LNCaP clone FGC (cell line): ENCODE results near the gene IQGAP1.
"Not testable (repeated sequence)": the region's sequence is repeated elsewhere in the genome, so short reads cannot be mapped to it uniquely, and the experiment has no call there.

ENCODE experiments used
- DNase-seq: peaks from one replicate; pipeline ENCODE4 v3.0.0-alpha.2; 2011; ENCODE audit warnings: low read depth
- H3K4me3 ChIP-seq: 2 replicates; pipeline ENCODE4 v1.5.1; 2011; ENCODE audit warnings: mild to moderate bottlenecking, low read depth, low read length, control low read depth
- TF ChIP-seq, protein P1 (sequence below): IDR thresholded peaks from 2 replicates; pipeline ENCODE4 v1.5.1; 2012; ENCODE audit warnings: mild to moderate bottlenecking; ENCODE audit not compliant: control insufficient read depth, insufficient read depth; ENCODE audit errors: extremely low read depth

The IQGAP1 gene

DNA sequence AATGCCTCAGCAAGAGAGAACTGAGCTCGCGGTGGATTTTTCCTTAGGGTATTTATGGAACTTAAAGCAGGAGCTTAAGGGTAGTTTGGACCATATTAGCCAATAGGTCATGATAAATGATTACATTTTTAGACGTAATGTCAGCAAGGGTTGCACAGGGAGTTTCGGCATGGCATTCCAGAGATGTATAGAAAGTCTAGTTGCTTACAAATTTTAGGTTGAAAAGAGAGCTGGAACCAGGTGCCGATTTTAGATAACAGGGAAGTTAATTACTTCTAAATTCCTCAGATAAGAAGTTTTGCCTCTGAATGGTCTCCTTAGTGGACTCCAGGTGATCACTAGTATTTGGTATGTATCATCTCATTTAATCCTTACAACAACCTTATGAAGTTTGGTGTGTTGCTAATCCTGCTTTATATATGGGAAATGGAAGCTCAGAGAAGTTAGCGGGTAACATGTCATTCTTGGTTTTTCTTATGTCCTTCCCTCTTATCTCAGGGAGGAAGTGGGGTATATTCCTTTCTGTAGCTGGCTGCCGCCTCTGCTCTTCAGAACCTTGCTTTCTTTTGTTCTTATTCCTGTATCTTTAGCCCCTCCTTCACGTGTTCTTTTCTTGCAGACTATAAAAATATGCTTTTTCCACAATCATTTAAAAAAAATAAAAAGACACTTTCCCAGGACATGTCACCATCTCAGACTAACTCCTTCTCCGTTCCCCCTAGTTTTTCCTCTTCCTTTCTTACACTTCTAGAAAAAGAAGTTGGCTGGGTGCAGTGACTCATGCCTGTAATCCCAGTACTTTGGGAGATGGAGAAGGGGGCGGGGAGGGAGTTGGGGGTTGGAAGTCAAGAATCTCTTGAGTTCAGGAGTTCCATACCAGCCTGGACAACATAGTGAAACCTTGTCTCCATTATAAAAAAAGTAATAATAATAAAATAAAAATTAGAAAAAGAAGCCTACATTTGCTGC, 25.7 kb downstream of the IQGAP1 start:
- TF ChIP-seq, protein P1, sequence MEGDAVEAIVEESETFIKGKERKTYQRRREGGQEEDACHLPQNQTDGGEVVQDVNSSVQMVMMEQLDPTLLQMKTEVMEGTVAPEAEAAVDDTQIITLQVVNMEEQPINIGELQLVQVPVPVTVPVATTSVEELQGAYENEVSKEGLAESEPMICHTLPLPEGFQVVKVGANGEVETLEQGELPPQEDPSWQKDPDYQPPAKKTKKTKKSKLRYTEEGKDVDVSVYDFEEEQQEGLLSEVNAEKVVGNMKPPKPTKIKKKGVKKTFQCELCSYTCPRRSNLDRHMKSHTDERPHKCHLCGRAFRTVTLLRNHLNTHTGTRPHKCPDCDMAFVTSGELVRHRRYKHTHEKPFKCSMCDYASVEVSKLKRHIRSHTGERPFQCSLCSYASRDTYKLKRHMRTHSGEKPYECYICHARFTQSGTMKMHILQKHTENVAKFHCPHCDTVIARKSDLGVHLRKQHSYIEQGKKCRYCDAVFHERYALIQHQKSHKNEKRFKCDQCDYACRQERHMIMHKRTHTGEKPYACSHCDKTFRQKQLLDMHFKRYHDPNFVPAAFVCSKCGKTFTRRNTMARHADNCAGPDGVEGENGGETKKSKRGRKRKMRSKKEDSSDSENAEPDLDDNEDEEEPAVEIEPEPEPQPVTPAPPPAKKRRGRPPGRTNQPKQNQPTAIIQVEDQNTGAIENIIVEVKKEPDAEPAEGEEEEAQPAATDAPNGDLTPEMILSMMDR = no peak
- no peak overlapping the region for H3K4me3 ChIP-seq
- no peak for DNase-seq

DNA sequence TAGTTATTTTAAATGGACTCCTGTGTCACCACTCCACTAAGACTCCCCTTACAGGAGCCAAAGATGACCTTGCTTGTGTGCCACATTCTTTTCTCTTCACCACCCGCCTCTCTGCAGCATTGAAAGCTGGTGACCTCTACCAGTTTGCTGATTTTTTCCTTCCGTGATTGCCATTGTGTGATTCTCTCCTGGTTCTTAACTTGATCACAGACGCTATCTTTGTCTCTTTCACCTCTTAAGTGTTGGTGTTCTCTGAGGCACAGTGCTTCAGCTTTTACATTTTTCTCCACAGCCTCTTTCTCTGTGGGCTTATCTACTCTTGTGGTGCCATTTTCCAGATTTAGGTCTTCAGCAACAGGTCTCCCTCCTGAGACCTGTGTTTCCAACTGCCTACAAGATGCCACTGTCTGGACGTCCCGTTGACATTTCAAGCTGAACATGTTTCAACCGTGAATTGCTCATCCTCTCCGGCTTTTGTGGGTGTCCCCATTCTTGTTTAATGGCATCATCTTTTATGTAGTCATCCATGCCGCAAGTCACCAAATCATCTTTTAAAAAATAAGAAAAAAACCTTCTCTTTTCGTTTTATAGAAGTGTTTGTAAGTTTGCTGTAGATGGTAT, 26.5 kb downstream of the IQGAP1 start:
- no peak for DNase-seq

DNA sequence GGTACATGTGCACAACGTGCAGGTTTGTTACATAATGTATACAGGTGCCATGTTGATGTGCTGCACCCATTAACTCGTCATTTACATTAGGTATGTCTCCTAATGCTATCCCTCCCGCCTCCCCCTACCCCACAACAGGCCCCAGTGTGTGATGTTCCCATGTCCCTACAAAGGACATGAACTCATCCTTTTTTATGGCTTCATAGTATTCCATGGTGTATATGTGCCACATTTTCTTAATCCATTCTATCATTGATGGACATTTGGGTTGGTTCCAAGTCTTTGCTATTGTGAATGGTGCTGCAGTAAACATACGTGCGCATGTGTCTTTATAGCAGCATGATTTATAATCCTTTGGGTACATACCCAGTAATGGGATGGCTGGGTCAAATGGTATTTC, 28.0 kb downstream of the IQGAP1 start:
- H3K4me3 ChIP-seq, DNase-seq: not testable (repeated sequence)

More for the DNA sequence above, 26.5 kb downstream of the IQGAP1 start:
- H3K4me3 ChIP-seq = no peak overlapping the region
- TF ChIP-seq, protein P1 = no peak

DNA sequence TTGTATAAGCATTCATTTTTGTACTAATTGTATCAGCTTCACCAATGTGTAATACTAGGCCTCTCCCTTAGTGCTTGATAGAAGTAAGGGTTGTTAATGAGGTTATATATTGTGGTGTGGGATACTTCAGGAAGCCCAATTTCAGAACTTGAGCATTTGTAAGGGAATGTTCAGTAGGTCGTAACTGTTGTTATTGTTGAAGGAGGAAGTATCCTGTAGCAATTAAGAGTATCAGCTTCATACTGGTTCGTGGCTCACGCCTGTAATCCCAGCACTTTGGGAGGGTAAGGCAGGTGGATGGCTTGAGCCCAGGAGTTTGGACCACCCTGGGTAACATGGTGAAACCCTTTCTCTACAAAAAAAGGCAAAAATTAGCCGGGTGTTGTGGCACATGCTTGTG, 30.6 kb downstream of the IQGAP1 start:
- no peak for DNase-seq
- H3K4me3 ChIP-seq = no peak overlapping the region
- TF ChIP-seq, protein P1 = no peak

DNA sequence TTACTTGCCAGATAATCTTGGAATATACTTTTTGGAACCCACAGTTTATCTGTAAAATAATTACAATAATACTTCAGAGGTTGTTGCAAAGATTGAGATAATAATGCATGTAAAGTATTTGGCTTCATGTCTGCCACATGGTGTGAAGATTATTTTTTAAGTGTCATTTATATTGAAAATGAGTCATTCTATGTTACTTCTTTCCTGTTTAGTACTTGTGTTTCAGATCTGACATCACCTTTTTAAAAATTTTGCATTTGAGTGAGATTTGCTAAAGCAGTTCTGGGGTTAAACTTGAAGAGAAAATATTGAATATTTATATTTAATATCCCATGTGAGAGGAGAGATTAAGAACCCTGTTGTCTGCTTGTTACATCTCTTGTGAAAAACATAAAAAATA, 31.2 kb downstream of the IQGAP1 start:
- no peak overlapping the region for H3K4me3 ChIP-seq
- DNase-seq = no peak
- TF ChIP-seq, protein P1 = no peak

DNA sequence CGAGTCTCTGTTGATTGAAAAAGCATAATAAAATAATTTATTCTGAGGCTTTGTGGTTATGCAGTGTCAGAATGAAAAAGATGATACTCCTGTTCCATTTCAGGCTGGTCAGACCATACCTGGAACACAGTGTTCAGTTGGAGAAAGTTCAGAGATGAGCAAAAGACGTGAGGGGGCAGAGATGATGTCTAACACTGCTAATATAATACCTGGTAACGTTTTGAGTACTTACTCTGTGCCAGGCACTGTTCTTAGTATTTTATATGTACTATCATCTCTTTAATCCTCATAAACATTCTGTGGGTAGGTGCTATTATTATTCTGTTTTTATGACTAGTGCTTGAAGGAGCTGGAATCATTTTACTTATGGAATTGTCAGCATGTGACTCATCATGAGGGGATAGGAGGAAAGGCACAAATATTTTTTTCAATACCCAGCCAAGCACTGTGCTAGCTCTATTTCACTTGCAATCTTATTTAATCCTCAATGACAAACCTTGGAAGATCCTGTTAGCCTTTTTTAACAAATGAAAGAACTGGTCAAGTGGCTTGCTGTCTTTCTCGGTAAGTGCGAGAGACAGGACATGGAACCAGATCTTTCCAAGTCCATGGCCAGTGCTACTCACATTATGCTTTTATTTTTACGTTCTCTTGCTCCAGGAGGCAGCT, 31.8 kb downstream of the IQGAP1 start:
- no peak for DNase-seq
- H3K4me3 ChIP-seq = no peak overlapping the region

DNA sequence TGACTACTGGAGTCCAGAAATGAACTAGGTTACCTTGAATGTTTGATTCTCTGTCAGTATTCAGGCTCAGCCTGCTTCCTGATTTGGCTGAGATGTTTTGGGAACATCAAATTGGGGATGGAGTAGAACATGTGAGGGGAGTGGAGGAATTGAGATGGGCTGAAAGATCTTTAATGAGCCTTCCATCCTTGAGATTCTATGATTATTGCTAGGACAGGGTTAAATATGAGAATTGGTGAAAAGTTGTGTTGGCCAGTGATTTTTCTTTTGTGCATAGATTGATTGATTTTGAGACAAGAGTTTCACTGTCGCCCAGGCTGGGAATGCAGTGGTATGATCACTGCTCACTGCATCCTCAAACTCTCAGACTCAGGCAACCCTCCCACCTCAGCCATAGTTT, 32.4 kb downstream of the IQGAP1 start:
- TF ChIP-seq, protein P1 = no peak
- DNase-seq = no peak
- no peak overlapping the region for H3K4me3 ChIP-seq

More for the DNA sequence above, 31.8 kb downstream of the IQGAP1 start:
- TF ChIP-seq, protein P1 = no peak
